ENCODE data around the gene ATE1. TPM values are rescaled to one million over a fixed set of nuclear protein-coding genes. Genes with fewer than 3 reads are reported as not detected.

ATE1 gene
- total RNA-seq, 1 experiment from 2014 or later = 23.8 TPM

GRCh38 chr10:121864168-121864567 lies 63.7 kb downstream of the ATE1 start (continued):
- TF ChIP-seq, protein P1, sequence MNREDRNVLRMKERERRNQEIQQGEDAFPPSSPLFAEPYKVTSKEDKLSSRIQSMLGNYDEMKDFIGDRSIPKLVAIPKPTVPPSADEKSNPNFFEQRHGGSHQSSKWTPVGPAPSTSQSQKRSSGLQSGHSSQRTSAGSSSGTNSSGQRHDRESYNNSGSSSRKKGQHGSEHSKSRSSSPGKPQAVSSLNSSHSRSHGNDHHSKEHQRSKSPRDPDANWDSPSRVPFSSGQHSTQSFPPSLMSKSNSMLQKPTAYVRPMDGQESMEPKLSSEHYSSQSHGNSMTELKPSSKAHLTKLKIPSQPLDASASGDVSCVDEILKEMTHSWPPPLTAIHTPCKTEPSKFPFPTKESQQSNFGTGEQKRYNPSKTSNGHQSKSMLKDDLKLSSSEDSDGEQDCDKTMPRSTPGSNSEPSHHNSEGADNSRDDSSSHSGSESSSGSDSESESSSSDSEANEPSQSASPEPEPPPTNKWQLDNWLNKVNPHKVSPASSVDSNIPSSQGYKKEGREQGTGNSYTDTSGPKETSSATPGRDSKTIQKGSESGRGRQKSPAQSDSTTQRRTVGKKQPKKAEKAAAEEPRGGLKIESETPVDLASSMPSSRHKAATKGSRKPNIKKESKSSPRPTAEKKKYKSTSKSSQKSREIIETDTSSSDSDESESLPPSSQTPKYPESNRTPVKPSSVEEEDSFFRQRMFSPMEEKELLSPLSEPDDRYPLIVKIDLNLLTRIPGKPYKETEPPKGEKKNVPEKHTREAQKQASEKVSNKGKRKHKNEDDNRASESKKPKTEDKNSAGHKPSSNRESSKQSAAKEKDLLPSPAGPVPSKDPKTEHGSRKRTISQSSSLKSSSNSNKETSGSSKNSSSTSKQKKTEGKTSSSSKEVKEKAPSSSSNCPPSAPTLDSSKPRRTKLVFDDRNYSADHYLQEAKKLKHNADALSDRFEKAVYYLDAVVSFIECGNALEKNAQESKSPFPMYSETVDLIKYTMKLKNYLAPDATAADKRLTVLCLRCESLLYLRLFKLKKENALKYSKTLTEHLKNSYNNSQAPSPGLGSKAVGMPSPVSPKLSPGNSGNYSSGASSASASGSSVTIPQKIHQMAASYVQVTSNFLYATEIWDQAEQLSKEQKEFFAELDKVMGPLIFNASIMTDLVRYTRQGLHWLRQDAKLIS (CRISPR knock-in tag; IDR thresholded peaks at IDR 0.05; ENCODE audit: borderline replicate concordance) = no peak
- TF ChIP-seq ZNF232 (CRISPR knock-in tag; IDR thresholded peaks at IDR 0.05) = no peak
- no peak for TF ChIP-seq ELF4 (CRISPR knock-in tag; IDR thresholded peaks at IDR 0.05; ENCODE audit: low read depth)

DNA sequence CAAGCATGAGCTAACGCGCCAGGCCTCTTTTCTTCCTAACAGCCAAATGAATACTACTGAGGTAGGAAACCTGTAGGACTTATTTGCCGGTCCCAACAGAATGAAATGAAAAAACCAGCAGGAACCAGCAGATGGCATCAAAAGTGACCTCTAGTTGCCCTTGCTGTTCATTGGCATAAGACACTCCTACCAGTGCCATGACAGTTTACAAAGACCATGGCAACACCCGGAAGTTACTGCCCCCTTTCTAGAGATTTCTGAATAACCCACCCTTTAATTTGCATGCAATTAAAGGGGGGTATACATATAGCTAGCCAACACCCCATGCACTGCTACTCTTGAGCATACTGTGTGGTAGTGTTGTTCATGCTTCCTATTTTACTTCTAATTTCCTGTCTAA lies 65.2 kb downstream of the ATE1 start:
- no peak overlapping the region for H3K27ac Mint-ChIP-seq
- TF ChIP-seq, protein P2, sequence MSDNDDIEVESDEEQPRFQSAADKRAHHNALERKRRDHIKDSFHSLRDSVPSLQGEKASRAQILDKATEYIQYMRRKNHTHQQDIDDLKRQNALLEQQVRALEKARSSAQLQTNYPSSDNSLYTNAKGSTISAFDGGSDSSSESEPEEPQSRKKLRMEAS (CRISPR knock-in tag; IDR thresholded peaks at IDR 0.05) = no peak
- TF ChIP-seq ZBTB21 (CRISPR knock-in tag; IDR thresholded peaks at IDR 0.05; ENCODE audit: borderline replicate concordance) (no peak), JAZF1 (CRISPR knock-in tag; IDR thresholded peaks at IDR 0.05) (no peak), KAT7 (CRISPR knock-in tag; IDR thresholded peaks at IDR 0.05; ENCODE audit: borderline replicate concordance) (no peak), ZNF263 (CRISPR knock-in tag; IDR thresholded peaks at IDR 0.05; ENCODE audit: low read depth) (no peak), CBFB (CRISPR knock-in tag; IDR thresholded peaks at IDR 0.05; ENCODE audit: low read depth) (no peak), IRF2 (CRISPR knock-in tag; IDR thresholded peaks at IDR 0.05; ENCODE audit: borderline replicate concordance, low read depth) (no peak), ZNF138 (CRISPR knock-in tag; conservative IDR thresholded peaks at IDR 0.05) (no peak), MYBL2 (CRISPR knock-in tag; IDR thresholded peaks at IDR 0.05) (no peak)
- H3K9me3 Mint-ChIP-seq = peaks cover 25% of the 10 kb centered on the region
- ChIA-PET CTCF (interaction anchor here (0.7 to 0.9 kb wide), 2 partner anchors 63 to 914 kb away, joined by 3 read pairs; no protein-coding TSS in a partner anchor), POLR2A (interaction anchor here (0.7 kb wide), 1 partner anchor 721 kb away, joined by 5 read pairs; no protein-coding TSS in a partner anchor)
- H3K36me3 Mint-ChIP-seq = peaks cover 32% of the 10 kb centered on the region
- no peak; the same call in 1 of the 2 replicates for ATAC-seq
- H3K4me3 Mint-ChIP-seq = no peak overlapping the region
- DNase-seq (ENCODE audit: low spot score) = no peak
- H3K4me1 Mint-ChIP-seq = no peaks in the 10 kb centered on the region
- H3K27me3 Mint-ChIP-seq (ENCODE audit: low read depth) = no peaks in the 10 kb centered on the region

DNA sequence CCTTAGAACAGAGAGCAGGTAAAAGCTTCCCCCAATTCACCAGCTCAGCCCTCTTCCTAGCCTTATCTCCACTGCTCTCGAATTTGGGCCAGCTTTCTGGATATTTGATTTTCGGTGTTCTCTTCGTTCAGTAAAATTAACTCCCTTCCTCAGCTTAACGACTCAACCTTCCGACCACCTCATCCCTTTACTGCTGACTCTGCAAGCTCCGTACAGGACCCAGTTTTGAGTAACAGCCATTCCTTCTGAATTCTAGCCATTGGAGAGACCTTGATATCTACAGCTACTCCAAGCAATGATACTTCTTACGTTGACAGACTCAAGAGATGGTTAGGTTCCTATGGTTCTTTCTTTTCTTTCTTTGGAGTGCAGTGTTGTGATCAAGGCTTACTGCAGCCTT lies 65.8 kb downstream of the ATE1 start:
- peak overlapping the region; percentile 35 for H3K27ac Mint-ChIP-seq
- DNase-seq (ENCODE audit: low spot score) (no peak), ATAC-seq (no peak)
- ChIA-PET POLR2A (interaction anchor here (0.7 kb wide), 1 partner anchor 720 kb away, joined by 5 read pairs; no protein-coding TSS in a partner anchor), CTCF (interaction anchor here (0.9 kb wide), 1 partner anchor 913 kb away, joined by 3 read pairs; no protein-coding TSS in a partner anchor)
- H3K9me3 Mint-ChIP-seq = peaks cover 31% of the 10 kb centered on the region
- no peaks in the 10 kb centered on the region for H3K4me1 Mint-ChIP-seq
- no peak for TF ChIP-seq IRF2 (CRISPR knock-in tag; IDR thresholded peaks at IDR 0.05; ENCODE audit: borderline replicate concordance, low read depth)
- H3K4me3 Mint-ChIP-seq = no peak overlapping the region
- H3K36me3 Mint-ChIP-seq = peaks cover 38% of the 10 kb centered on the region
- no peaks in the 10 kb centered on the region for H3K27me3 Mint-ChIP-seq (ENCODE audit: low read depth)

DNA sequence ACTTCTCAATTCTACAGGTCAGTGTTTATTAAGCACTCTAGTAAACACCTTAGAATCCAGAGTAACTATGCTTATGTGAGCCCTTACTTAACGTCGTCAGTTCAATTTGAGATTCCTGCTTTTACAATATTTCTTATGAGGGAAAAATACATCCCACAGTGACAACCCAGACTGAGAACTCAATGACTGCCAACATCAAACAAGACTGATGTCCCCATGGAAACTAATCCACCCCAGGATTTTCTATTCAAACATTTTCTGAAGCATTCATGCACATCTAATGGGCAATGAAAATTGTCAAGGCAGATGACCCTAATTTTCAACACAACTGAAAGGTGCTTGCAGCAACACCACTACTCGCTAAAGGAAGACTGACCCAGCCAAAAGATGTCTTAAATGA lies 67.0 kb downstream of the ATE1 start:
- ChIA-PET CTCF (no interaction called here), POLR2A (no interaction called here)
- no peak for ATAC-seq
- Mint-ChIP-seq H3K4me1 (no peaks in the 10 kb centered on the region), H3K27ac (peak overlapping the region; percentile 39; the same call in 1 of the 2 replicates), H3K4me3 (no peak overlapping the region), H3K9me3 (peaks cover 35% of the 10 kb centered on the region), H3K36me3 (peaks cover 43% of the 10 kb centered on the region), H3K27me3 (ENCODE audit: low read depth) (no peaks in the 10 kb centered on the region)
- DNase-seq (ENCODE audit: low spot score) = no peak
- TF ChIP-seq TEAD1 (CRISPR knock-in tag; IDR thresholded peaks at IDR 0.05) (no peak), TP53 (CRISPR knock-in tag; IDR thresholded peaks at IDR 0.05) (no peak), ZNF416 (CRISPR knock-in tag; IDR thresholded peaks at IDR 0.05) (no peak), NR2C2 (CRISPR knock-in tag; IDR thresholded peaks at IDR 0.05) (no peak), GRHL2 (CRISPR knock-in tag; IDR thresholded peaks at IDR 0.05; ENCODE audit: insufficient replicate concordance, severe bottlenecking) (no peak)
- TF ChIP-seq, protein P3, sequence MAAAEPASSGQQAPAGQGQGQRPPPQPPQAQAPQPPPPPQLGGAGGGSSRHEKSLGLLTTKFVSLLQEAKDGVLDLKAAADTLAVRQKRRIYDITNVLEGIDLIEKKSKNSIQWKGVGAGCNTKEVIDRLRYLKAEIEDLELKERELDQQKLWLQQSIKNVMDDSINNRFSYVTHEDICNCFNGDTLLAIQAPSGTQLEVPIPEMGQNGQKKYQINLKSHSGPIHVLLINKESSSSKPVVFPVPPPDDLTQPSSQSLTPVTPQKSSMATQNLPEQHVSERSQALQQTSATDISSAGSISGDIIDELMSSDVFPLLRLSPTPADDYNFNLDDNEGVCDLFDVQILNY (CRISPR knock-in tag; IDR thresholded peaks at IDR 0.05) = no peak
- TF ChIP-seq, protein P4, sequence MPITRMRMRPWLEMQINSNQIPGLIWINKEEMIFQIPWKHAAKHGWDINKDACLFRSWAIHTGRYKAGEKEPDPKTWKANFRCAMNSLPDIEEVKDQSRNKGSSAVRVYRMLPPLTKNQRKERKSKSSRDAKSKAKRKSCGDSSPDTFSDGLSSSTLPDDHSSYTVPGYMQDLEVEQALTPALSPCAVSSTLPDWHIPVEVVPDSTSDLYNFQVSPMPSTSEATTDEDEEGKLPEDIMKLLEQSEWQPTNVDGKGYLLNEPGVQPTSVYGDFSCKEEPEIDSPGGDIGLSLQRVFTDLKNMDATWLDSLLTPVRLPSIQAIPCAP (CRISPR knock-in tag; IDR thresholded peaks at IDR 0.05) = no peak

Measured in WTC11 (cell line).